Ureter (tissue), 1 donor: ENCODE measurements around the gene ARL5A. TPM values are rescaled to one million over a fixed set of nuclear protein-coding genes. Genes with fewer than 3 reads are reported as not detected.
"Not testable (repeated sequence)": the region's sequence is repeated elsewhere in the genome, so short reads cannot be mapped to it uniquely, and the experiment has no call there.

ENCODE experiments used
- DNase-seq: peaks from one replicate; pipeline ENCODE4 v3.0.0-alpha.2; 2020; ENCODE audit warnings: low spot score
- total RNA-seq: library from RNA; stranded (reverse); gene quantifications from one replicate; pipeline ENCODE4 v1.2.4, GENCODE V29; 2023
- donor health status: DM: yes; HTN: yes; CAD: no.

The ARL5A gene
- total RNA-seq, 1 donor from 2014 or later = 39.8 TPM

DNA sequence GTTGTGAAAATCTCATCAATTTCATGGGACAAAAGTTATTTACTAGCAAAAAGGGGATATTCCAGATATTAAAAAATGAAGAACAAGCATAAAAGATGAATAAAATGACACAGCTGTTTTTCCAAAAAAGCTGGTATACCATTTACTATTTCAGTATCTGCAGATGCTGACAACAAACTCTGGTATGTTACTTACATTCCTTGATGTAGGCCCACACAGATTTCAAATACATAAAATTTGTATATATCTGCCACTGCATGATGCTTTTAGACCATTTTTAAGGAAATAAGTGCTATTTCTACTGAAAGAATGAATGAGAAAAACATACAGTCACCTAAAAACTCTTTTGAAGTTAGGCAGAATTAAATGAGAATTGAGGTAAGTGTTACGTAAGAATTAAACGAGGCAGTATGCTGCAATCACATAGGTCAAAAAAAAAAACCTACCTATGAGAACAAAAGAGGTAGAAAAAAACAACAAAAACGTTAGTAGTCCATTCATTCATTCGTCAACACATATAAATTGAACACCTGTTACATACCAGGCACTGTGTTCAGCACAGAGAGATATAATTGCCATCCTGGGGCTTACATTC, 32.5 kb downstream of the ARL5A start:
- DNase-seq = no peak

DNA sequence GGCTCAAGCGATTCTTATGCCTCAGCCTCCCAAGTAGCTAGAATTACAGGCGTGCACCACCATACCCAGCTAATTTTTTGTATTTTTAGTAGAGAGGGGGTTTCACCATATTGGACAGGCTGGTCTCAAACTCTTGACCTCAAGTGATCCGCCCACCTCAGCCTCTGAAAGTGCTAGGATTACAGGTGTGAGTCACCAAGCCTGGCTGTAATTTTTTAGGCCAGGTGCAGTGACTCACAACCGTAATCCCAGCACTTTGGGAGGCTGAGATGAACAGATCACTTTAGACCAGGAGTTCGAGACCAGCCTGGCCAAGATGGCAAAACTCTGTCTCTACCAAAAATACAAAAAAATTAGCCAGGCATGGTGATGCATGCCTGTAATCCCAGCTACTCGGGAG, 33.8 kb downstream of the ARL5A start:
- not testable (repeated sequence) for DNase-seq

DNA sequence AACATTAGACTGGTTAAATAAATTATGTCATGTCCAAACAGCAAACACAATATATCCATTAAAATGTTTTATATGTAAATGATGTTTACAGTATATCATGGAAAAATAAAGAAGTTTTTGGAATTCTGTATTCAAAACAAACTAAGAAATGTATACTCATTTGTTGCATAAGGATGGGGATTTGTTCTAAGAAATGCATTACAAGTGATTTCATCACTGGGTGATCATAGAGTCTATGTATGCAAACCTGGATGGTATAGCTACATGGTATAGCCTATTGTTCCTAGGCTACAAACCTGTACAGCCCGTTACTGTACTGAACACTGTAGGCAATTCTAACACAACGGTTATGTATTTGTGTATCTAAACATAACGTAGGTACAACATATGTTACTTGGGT, 35.1 kb downstream of the ARL5A start:
- no peak for DNase-seq

DNA sequence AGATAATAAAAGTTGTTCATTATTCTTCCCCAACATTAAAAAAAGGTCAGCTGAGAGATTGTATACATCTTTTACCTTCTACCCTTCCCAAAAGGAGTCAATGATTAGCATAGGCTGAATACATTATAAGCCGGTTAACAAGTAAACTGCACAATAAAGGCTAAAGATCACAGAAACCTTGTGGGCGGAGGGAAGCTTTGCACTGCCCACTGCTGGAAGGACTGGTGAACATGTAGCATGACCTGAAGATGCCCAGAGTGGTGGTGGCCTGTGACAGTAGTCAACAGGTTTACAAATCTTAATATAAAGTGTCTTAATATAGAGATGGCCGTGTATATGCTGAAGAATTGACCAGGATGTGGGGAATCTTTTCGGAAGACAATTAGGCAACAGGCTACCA, 35.6 kb downstream of the ARL5A start:
- no peak for DNase-seq

DNA sequence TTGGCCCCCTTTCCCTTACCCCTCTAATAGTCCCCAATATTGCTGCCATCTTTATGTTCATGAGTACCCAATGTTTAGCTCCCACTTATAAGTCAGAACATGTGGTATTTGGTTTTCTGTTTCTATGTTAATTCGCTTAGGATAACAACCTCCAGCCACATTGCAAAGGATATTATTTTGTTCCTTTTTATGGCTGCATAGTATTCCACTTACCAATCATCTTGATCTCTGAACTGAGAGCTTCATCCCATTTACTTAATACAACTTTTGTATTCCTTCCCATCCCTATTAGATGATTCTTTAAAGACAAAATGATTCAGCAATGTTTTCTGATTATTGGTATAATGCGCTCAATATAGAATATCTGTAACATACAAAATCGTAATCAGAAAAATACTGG, 36.7 kb downstream of the ARL5A start:
- DNase-seq = no peak

DNA sequence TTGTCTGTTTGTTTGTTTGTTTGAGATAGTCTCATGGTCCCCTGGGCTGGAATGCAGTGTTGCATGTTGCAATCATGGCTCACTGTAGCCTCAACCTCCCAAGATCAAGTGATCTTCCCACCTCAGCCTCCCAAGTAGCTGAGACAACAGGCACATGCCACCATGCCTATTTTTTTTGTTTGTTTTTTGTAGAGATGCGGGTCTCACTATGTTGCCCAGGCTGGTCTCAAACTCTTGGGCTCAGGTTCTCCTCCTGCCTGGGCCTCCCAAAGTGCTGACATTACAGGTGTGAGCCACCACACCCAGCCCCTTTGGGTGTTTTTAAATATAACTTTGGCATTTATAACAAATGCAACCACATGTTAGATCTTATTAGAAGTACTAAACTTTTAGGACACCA, 37.5 kb downstream of the ARL5A start:
- no peak for DNase-seq

DNA sequence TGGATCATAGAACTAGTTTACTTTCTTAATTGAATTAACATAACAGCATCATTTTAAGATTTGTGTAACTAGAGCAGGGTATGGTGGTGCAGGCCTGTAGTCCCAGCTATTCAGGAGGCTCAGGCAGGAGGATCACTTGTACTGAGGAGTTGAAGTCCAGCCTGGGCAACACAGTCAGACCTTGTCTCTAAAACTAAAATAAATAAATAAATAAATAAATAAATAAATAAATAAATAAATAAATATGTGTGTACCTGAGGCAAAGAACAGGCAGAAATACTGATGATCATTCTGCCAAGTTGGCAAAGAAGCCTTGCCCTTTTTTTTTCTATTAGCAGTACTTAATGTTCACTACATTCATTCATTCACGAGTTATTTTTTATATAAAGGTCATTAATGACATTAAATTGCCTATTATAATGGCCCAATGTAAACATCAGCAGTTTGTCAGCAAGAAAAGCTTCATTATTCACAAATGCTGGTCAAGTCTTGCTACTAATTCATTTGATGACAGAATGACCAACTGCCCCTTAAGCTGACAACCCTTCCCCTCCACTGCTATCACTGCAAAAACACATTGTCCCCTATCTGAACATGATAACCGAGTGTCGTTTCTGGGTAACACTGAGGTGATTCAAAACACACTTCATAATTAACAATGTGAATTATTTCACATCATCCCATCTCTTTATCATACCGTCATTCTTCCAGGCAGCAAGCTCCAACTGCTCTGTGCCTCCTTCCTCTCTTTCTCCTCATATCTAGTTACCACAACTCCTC, 39.0 kb downstream of the ARL5A start:
- DNase-seq = no peak

DNA sequence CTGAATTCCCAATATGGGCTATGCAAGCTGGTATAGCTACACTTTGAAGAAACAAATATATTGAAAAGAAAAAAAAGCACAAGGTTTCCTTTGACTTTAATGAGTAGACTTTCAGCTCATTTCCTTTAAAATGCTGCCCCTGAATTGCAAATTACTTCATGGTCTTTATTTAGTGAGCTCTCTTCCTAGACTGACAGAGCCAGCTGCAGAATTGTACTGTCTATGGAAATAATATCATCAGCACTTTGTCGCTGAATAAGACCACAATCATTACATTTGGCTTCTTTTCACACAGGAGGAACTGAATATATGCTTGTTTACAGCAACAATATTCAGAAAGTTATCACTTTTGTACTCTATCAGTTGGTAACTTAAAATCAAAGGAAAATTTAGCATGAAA, 41.7 kb downstream of the ARL5A start:
- DNase-seq = no peak

DNA sequence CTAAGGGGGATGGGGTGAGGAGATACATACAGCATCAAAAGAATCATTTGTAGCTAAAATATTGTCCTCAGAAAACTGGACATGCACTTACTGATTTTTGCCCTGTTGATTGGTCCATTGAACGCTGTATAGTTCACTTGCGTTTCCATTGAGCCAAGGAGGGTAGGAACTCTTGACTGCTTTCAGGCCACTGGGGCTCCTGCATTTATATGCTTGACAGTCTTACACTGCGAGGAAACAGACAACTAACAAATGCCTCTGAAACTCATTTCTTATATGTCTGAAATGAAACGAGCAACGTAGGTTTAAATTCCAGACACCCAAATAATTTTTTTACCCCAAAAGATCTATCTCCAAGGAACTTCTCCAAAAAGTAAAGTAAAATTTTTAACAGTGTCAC, 42.1 kb downstream of the ARL5A start:
- no peak for DNase-seq

DNA sequence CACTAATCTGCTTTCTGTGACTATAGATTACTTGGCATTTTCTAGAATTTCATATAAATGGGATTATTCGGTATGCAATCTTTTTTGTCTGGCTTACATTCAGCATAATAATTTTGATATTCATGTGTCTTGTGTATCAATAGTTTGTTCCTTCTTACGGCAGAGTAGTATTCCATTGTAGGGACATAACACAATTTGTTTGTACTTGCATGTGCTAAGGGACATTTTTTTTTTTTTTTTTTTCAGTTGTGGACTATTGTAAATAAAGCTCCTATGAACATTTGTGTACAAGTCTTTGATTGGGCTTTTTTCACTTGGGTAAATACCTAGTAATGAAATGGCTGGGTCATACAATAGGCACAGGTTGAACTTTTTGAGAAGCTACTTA, 45.1 kb downstream of the ARL5A start:
- no peak for DNase-seq

DNA sequence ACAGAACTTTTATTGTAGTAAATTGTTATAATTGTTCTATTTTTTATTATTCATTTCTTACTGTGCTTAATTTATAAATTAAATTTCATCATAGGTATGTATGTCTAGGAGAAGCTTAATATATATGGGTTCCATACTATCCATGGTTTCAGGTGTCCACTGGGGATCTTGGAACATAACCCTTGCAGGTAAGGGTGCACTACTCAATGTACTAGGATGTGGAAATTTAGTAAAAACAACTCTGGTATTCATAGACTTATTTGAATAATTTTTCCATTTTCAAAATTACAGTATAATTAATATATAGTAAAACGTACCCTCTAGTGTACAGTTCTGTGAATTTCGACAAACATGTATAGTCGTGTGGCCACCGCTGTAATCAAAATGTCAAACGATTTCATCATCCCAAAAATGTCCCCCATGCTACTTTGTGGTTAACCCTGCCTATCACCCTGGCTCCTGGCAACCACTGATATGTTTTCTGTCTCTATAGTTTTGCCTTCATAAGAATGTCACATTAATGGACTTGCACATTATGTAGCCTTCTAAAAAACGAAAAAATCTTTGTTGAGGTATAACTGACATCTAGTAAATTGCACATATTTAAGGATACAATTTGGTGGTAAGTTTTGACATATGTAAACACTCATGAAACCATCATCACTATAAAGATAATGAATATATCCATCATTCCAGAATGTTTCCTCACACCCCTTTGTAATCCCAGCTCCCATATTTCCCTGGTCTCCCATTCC, 45.7 kb downstream of the ARL5A start:
- no peak for DNase-seq

DNA sequence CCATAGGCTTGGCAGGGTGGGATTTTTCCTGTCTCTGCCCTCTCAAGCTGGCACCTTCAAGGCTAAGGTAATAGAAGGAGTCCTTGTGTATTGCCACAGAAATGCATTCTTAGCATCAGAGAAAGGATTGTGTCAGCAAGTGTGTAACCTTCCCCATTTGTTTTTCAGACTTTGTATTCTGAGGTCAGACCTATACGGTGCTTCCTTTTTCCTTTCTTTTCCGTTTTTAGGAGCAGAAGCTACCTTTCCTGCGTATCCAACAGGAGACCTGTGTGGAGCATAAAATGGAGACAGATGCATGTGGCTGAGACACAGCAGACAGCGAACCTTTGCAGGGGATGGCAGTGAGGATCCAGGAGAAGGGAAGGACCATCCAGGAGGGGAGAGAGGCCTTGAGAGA, 46.6 kb downstream of the ARL5A start:
- DNase-seq = no peak

DNA sequence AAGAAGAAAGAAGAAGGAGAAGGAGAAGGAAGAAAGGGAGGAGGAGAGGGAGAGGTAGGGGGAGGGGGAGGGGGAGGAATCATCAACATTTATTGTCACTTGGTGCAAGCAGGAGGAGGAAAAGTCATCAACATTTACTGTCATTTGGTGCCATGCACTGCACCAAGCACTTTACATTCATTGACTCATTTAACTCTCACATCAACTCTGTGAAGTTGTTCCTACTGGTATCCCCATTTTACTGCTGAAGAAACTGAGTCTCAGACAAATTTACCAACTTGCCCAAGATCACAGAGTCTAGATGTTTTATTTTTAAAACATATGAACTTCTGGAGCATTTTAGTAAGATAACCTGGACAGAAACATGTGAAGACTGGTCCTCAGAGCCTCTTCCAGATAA, 47.3 kb downstream of the ARL5A start:
- DNase-seq = no peak

DNA sequence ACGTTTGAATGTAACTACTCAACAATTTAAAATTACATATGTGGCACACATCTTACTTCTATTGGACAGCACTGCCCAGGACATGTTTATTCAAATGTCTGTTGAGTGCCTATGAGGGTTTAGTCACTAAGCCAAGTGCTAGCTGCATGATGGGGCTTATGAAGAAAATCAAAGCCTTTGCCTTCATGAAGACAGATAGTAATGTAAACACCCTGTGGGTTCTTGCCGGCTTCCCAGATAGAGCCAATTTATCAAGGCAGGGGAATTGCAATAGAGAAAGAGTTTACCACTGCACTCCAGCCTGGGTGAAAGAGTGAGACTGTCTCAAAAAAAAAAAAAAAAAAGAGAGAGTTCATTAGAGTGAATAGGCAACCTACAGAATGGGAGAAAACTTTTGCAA, 50.3 kb downstream of the ARL5A start:
- DNase-seq = no peak

DNA sequence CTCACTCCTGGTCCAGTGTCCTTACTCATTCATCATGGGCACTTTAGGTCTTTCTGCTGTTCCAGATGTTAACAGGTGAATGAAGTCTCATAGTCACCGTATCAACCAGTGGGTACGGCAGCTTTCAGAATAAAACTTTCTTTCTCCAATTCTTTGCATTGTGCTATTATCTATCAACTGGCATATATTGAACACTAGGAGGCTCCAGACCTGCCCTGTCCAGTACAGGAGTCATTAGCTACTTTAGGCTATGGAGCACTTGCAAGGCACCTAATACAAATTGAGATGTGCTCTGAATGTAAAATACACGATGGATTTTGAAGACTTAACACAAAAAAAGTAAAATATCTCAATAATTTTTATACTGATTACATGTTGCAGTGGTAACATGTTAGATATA, 50.7 kb downstream of the ARL5A start:
- no peak for DNase-seq

DNA sequence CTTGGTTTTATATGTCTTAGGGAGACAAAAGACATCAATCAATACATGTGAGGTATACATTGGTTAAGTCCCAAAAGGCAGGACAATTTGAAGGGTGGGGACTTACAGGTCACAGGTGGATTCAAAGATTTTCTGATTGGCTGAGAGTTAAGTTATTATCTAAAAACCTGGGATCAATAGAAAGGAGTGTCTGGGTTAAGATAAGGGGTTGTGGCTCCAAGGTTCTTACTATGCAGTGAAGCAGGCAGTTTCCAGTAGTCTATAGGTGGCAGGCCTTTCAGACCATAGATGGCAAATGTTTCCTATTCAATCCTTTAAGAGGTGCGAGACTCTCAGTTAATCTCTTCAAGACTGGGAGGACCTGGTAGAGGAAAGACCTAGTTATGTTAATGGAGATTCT, 51.9 kb downstream of the ARL5A start:
- DNase-seq = no peak

DNA sequence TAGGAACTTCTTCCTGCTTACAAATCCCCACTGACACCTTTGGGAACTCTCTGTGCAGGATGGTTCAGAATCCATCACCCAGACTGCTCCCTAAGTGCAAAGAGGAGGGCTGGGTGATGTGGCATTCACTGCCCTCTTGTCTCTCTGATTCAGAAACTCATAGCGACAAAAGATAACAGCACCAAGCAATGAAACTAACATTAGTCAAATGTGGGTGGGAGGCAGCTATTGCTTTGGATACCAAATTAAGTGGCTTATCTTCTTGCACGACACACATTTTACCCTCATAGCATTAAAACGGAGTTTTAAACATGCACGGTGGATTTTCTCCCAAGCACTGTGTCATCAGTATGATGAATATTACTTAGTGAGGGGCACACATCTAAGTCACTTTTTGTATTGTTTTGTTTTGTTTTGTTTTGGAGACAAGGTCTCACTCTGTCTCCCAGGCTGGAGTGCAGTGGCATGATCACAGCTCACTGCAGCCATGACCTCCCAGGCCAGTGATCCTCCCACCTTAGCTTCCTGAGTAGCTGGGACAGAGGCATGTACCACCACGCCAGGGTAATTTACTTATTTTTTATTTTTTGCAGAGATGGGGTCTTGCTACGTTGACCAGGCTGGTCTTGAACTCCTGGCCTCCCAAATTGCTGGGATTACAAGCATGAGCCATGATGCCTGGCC, 53.0 kb downstream of the ARL5A start:
- no peak for DNase-seq

DNA sequence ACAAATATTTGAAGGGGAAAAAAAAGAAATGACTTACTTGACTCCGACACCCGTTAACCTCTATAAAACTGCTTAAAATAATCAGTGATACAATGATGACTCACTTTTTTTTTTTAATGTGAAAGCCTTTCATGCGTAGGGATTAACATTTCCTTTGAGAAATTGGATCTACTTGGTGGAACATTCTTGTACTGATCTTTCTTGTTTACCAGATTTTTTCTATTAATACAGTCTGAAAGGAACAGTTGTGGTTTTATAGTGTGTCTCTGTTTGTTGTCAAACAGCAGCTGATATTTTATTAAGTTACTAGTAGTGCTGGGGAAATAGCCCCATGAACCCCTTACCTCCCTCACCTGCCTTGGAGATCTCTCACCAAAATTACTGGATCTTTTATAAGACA, 53.7 kb downstream of the ARL5A start:
- no peak for DNase-seq

DNA sequence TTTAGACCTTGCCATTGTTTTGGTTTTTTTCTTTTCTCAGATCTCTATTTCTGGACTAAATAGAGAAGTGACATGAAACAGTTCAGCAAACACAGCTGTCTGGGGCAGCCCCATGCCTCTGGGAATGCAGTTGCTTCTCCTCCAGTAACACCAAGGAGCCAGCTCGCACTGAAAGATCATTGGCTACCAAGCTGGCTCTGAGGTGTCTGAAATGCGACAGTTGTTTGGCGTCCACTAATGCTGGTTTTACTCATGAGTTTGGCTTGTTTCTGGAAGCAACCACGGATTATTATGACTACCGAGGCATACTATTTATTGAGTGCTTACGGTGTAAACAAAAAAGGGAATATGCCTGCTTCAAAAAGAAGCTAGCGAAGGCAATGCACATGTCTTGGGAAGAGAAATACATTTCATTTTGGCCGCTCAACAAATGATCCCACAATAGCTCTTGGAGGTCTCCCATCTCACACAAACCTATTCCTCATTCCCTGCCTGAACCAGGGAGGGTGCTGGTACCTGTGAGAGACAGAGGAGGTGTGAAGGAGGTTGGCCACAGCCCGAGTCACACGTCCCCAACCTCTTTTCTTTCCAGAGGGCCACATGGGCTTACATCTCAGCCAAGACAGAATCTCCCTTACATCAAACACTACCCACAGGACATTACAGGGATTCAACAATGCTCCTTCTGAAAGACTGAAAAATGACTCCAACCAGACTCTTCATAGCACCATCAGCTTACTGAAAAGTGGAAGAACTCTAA, 56.4 kb downstream of the ARL5A start:
- no peak for DNase-seq

DNA sequence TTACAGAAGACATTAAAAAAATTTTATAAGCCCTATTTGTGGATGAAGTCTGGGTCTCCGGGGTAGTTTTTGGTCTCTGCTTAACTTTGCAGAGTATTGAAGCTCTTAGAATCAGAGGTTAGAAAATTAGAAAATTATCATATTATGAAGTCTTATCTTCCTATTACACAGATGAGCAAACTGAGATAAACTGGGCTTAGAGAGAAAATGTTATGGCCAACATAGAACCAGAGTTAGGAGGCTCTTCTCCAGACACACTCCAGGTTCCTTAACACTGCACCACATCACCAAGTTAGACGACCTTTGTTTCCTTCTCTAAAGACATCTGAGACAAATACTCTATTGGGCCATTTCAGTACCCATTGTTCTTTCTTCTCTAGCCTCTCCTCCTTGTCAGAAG, 57.2 kb downstream of the ARL5A start:
- no peak for DNase-seq

DNA sequence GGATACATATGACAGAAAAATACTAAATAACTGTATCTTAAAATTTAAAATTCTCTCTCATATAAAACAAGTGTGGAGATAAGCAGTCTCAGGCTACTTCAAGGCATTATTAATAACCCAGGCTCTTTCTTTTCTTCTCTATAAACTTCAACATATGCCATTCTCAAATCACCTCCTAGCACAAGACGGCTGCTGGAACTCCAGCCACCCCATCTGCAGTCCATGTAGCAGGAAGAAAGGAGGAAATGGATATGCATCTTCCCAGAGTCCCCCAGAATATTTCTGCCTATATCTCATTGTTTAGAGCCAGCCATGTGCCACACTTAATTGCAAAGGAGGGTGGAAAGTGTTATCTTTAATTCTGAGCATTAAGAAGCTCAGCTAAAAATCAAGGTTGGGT, 58.6 kb downstream of the ARL5A start:
- no peak for DNase-seq

DNA sequence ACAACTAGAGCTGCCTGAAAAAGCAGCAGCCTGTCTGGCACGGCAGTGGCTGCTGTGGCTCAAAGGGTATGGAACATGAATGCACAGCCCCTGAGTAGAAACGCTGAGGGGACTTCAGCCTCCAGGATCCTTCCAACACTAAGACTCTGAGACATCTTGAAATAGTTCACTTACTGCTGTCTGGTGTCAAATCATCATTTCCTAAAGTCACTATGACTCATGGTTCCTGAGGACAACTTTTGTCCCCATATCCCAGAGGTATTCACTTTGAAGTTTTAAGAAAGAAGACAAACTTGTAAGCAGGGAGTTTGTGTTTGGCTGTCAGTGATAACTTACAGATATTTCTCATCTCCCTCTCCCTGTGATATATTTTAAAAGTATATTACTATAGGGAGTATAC, 60.7 kb downstream of the ARL5A start:
- no peak for DNase-seq
